Cardiac septum (tissue), 1 donor: Measurements from ENCODE around the gene ADO. TPM values are rescaled to one million over a fixed set of nuclear protein-coding genes. Genes with fewer than 3 reads are reported as not detected.

Source experiments
- DNase-seq: peaks from one replicate; pipeline ENCODE4 v3.0.0-alpha.2; 2020; ENCODE audit warnings: low spot score
- intact Hi-C: fragments of 100-400 bp; cut with DNase I; formaldehyde crosslinking; loops from one replicate; pipeline ENCODE4 v1.14.0; 2022
- total RNA-seq: library from RNA; stranded (reverse); fragmentation: NEBNext Ultra II Directional; extraction: Animal tissue kit (Norgen Biotek cat#: 25700); gene quantifications from one replicate; pipeline ENCODE4 v1.2.1, GENCODE V29; 2021
- donor health status: DM: no; HTN: no; CAD: no.

Gene ADO
- total RNA-seq, 1 donor from 2014 or later = 19.5 TPM

GRCh38 chr10:62790019-62790555 is 14.4 kb upstream of the ADO start:
- intact Hi-C loops = no loop called here
- DNase-seq = no peak

- intact Hi-C loops = no loop called here
- DNase-seq = no peak
Observed at GRCh38 chr10:62790571-62790970, 13.9 kb upstream of the ADO start.

GRCh38 chr10:62792261-62792660 is 12.3 kb upstream of the ADO start:
- intact Hi-C loops = no loop called here
- DNase-seq = no peak

GRCh38 chr10:62794306-62794705 is 10.2 kb upstream of the ADO start:
- intact Hi-C loops = no loop called here

GRCh38 chr10:62795100-62795499 is 9.4 kb upstream of the ADO start:
- no peak for DNase-seq
- intact Hi-C loops = no loop called here

More at GRCh38 chr10:62794306-62794705, 10.2 kb upstream of the ADO start:
- no peak for DNase-seq

- no peak for DNase-seq
Observed at GRCh38 chr10:62795762-62796161, 8.8 kb upstream of the ADO start.

GRCh38 chr10:62796896-62797295 is 7.6 kb upstream of the ADO start:
- no peak for DNase-seq
- intact Hi-C loops = no loop called here

More at GRCh38 chr10:62795762-62796161, 8.8 kb upstream of the ADO start:
- intact Hi-C loops = no loop called here

GRCh38 chr10:62801871-62802270 is 2.6 kb upstream of the ADO start:
- intact Hi-C loops = no loop called here
- DNase-seq = no peak

- intact Hi-C loops = loop anchor here (2.0 kb wide), 1 partner anchor 43 kb away; no protein-coding TSS in a partner anchor
- no peak for DNase-seq
Observed at GRCh38 chr10:62803724-62804355, 680 bp upstream of the ADO start.

- intact Hi-C loops = loop anchor here (2.0 kb wide), 1 partner anchor 45 kb away; no protein-coding TSS in a partner anchor
- DNase-seq = no peak
Observed at GRCh38 chr10:62805231-62806099, 945 bp downstream of the ADO start.

GRCh38 chr10:62806251-62806650 is 1.7 kb downstream of the ADO start:
- DNase-seq = no peak
- intact Hi-C loops = no loop called here

- no peak for DNase-seq
- intact Hi-C loops = no loop called here
Observed at GRCh38 chr10:62810156-62810902, 5.8 kb downstream of the ADO start.

GRCh38 chr10:62811159-62811875 is 6.8 kb downstream of the ADO start:
- intact Hi-C loops = no loop called here
- no peak for DNase-seq

- DNase-seq = no peak
- intact Hi-C loops = no loop called here
Observed at GRCh38 chr10:62812672-62813439, 8.3 kb downstream of the ADO start.

- DNase-seq = no peak
- intact Hi-C loops = no loop called here
Observed at GRCh38 chr10:62813453-62813852, 8.9 kb downstream of the ADO start.

- DNase-seq = no peak
- intact Hi-C loops = no loop called here
Observed at GRCh38 chr10:62813981-62814380, 9.5 kb downstream of the ADO start.

- no peak for DNase-seq
- intact Hi-C loops = loop anchor here (5.0 kb wide), 6 partner anchors 53 to 378 kb away; no protein-coding TSS in a partner anchor
Observed at GRCh38 chr10:62814756-62815380, 10.3 kb downstream of the ADO start.
